NCI-H345 (cell line): Measurements from ENCODE around the gene ACSF3.
A peak's percentile ranks its signal among the peaks of the same experiment; 100 is the strongest.

ENCODE experiments used
- DNase-seq: peaks from one replicate; lab custom pipeline; 2025; lab: John Stamatoyannopoulos, UW

Gene ACSF3

GRCh38 chr16:89095491-89095951 is 1.9 kb downstream of the ACSF3 start:
- peak; percentile 11 for DNase-seq

- DNase-seq = no peak
Measured at GRCh38 chr16:89096042-89096717, 2.5 kb downstream of the ACSF3 start.

GRCh38 chr16:89096768-89097391 is 3.2 kb downstream of the ACSF3 start:
- DNase-seq = no peak

- no peak for DNase-seq
Measured at GRCh38 chr16:89097392-89097772, 3.7 kb downstream of the ACSF3 start.

GRCh38 chr16:89098767-89099430 is 5.2 kb downstream of the ACSF3 start:
- no peak for DNase-seq

GRCh38 chr16:89099905-89100304 is 6.3 kb downstream of the ACSF3 start:
- DNase-seq = no peak

- no peak for DNase-seq
Measured at GRCh38 chr16:89100601-89101302, 7.1 kb downstream of the ACSF3 start.

- no peak for DNase-seq
Measured at GRCh38 chr16:89101303-89102040, 7.8 kb downstream of the ACSF3 start.

GRCh38 chr16:89102041-89102471 is 8.4 kb downstream of the ACSF3 start:
- no peak for DNase-seq

- DNase-seq = no peak
Measured at GRCh38 chr16:89102481-89103073, 8.9 kb downstream of the ACSF3 start.

- no peak for DNase-seq
Measured at GRCh38 chr16:89103156-89103555, 9.5 kb downstream of the ACSF3 start.

GRCh38 chr16:89103781-89104180 is 10.1 kb downstream of the ACSF3 start:
- no peak for DNase-seq

- no peak for DNase-seq
Measured at GRCh38 chr16:89104303-89104702, 10.7 kb downstream of the ACSF3 start.

- no peak for DNase-seq
Measured at GRCh38 chr16:89104930-89105571, 11.4 kb downstream of the ACSF3 start.

- DNase-seq = no peak
Measured at GRCh38 chr16:89105599-89106151, 12.0 kb downstream of the ACSF3 start.

GRCh38 chr16:89106533-89107202 is 13.0 kb downstream of the ACSF3 start:
- DNase-seq = no peak

GRCh38 chr16:89107203-89107582 is 13.5 kb downstream of the ACSF3 start:
- no peak for DNase-seq

- no peak for DNase-seq
Measured at GRCh38 chr16:89108416-89108815, 14.8 kb downstream of the ACSF3 start.

GRCh38 chr16:89110641-89111040 is 17.0 kb downstream of the ACSF3 start:
- no peak for DNase-seq

- DNase-seq = no peak
Measured at GRCh38 chr16:89111263-89111662, 17.6 kb downstream of the ACSF3 start.
